ENCODE measurements around the gene EGLN2. TPM values are rescaled to one million over a fixed set of nuclear protein-coding genes. Genes with fewer than 3 reads are reported as not detected.

The EGLN2 gene
- total RNA-seq, 3 donors from 2014 or later: 84.5 to 126 (median 93.2) TPM

DNA sequence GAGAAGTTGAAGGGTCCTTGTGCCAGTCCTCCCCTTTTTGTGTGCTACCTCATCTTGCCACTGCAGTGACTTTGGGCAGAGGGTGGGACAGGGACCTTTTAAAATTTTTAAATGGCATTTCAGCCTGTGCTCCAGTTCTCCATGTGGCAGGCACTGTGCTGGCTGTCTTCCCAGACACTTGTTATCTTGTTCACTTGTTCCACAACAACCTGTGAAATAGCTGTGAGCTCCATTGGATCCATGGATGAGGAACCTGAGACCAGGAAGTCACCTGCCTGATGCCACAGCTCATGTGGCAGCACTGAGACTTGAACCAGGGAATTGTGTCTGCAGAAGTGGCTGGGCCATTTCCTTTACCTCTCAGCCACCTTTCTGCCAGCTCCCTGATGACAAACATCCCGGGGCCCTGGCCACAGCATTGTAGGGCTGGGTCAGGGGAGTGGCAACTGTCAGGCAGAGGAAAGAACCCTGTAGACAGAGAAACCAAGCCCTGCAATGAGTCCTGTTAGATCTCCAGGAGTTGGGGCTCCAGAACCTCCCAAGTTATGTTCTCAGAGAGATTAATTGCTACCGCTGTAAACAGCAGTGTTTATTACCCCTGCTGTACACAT is 6.4 kb downstream of the EGLN2 start:
- TF ChIP-seq, protein P1, sequence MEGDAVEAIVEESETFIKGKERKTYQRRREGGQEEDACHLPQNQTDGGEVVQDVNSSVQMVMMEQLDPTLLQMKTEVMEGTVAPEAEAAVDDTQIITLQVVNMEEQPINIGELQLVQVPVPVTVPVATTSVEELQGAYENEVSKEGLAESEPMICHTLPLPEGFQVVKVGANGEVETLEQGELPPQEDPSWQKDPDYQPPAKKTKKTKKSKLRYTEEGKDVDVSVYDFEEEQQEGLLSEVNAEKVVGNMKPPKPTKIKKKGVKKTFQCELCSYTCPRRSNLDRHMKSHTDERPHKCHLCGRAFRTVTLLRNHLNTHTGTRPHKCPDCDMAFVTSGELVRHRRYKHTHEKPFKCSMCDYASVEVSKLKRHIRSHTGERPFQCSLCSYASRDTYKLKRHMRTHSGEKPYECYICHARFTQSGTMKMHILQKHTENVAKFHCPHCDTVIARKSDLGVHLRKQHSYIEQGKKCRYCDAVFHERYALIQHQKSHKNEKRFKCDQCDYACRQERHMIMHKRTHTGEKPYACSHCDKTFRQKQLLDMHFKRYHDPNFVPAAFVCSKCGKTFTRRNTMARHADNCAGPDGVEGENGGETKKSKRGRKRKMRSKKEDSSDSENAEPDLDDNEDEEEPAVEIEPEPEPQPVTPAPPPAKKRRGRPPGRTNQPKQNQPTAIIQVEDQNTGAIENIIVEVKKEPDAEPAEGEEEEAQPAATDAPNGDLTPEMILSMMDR (IDR thresholded peaks at IDR 0.05): no peak
- Histone ChIP-seq H3K4me1 (ENCODE audit: low read depth) (peaks cover 62% of the 10 kb centered on the region), H3K9me3 (no peaks in the 10 kb centered on the region), H3K36me3 (ENCODE audit: low read depth) (no peaks in the 10 kb centered on the region), H3K4me3 (no peak overlapping the region)
- DNase-seq (peak in 2 of 3 donors; percentile 54 to 67), ATAC-seq (peak; percentile 18)
- intact Hi-C loops (cut with DNase I, micrococcal nuclease): no loop called here

DNA sequence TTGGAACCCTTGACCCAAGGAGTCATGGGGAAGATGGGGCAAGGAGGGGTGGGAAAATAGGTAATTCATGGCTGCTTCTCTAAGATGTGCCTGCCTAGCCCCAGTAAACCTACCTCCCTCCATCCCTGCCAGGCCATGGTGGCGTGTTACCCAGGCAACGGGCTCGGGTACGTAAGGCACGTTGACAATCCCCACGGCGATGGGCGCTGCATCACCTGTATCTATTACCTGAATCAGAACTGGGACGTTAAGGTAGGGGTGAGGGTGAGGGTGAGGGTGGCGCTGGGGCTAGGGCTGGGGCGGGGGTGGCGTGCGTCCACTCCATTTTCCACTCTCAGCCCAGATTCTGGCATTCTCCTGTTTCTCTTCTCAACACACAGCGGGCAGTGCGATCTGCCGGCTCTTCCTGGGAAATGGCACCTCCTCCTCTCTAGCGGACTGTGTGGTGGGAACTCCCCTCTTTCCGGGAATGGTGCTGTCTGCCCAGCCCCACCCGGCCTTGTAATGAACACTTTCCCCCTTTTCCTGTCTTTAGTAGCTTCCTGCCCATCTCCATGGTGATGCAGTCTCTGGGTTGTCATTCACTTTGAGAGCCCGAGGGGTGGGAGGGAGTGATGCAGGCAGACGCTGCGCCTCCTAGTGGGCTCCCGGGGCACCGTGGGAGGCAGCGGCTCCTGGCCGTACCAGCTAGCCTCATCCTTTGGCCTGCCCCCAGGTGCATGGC is 7.6 kb downstream of the EGLN2 start:
- intact Hi-C loops (cut with DNase I, micrococcal nuclease): no loop called here
- ATAC-seq: peak; percentile 21
- Histone ChIP-seq H3K9me3 (no peaks in the 10 kb centered on the region), H3K4me3 (no peak overlapping the region), H3K4me1 (ENCODE audit: low read depth) (peaks cover 52% of the 10 kb centered on the region), H3K36me3 (ENCODE audit: low read depth) (no peaks in the 10 kb centered on the region)
- TF ChIP-seq, protein P1 (IDR thresholded peaks at IDR 0.05): peak; percentile 56
- peak; percentile 71 to 79 (median 79) for DNase-seq

DNA sequence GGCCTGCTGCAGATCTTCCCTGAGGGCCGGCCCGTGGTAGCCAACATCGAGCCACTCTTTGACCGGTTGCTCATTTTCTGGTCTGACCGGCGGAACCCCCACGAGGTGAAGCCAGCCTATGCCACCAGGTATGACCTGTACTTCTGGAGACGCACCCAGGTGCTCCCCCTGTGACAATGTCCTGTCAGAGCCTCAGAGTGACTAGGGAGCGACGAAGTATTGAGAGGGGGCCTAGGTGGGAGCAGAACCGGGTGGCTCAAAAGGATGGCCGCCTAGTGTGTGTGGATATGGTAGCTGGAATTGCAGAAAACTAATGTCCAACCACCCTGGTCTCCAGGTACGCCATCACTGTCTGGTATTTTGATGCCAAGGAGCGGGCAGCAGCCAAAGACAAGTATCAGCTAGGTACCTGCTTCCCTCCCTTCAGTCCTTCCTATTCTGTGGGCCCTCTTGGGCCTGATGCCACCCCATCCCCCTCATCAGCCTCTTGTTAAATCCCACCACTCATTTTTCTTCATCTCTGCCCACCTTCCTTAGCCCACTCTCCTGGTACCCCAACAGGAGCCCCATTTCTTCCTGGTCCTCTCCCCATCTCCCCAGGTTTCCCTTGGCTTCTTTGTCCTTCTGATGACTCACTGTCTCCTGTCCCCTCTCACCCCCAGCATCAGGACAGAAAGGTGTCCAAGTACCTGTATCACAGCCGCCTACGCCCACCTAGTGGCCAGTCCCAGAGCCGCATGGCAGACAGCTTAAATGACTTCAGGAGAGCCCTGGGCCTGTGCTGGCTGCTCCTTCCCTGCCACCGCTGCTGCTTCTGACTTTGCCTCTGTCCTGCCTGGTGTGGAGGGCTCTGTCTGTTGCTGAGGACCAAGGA is 8.4 kb downstream of the EGLN2 start:
- Histone ChIP-seq H3K4me3 (no peak overlapping the region), H3K4me1 (ENCODE audit: low read depth) (peaks cover 44% of the 10 kb centered on the region), H3K9me3 (no peaks in the 10 kb centered on the region), H3K36me3 (ENCODE audit: low read depth) (no peaks in the 10 kb centered on the region)
- intact Hi-C loops (cut with DNase I, micrococcal nuclease): no loop called here
- ATAC-seq (no peak), DNase-seq (peak in 2 of 3 donors; percentile 51 to 56)
- TF ChIP-seq, protein P1 (IDR thresholded peaks at IDR 0.05): no peak

DNA sequence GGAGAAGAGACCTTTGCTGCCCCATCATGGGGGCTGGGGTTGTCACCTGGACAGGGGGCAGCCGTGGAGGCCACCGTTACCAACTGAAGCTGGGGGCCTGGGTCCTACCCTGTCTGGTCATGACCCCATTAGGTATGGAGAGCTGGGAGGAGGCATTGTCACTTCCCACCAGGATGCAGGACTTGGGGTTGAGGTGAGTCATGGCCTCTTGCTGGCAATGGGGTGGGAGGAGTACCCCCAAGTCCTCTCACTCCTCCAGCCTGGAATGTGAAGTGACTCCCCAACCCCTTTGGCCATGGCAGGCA is 9.0 kb downstream of the EGLN2 start:
- intact Hi-C loops (cut with DNase I, micrococcal nuclease): no loop called here
- Histone ChIP-seq H3K4me1 (ENCODE audit: low read depth) (peaks cover 39% of the 10 kb centered on the region), H3K36me3 (ENCODE audit: low read depth) (no peaks in the 10 kb centered on the region)

DNA sequence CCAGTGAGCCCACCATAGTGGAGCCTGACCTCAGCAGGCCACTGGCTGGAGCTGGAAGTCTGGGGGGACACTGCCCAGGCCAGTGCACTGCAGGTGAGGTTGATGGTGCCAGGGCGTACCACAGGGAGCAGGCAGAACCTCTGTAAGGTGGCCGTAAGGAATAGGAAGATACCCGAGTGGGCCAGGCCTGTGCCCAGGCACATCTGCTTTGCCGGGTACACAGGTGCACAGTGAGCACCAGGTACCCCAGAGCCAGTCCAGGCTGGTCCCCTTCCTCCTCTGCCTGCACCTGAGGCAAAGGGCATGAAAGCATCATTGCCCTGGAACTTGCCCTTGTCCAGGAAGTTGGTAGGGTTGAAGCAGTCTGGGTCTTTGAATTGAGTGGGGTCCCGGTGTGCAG is 9.5 kb downstream of the EGLN2 start:
- no peaks in the 10 kb centered on the region for H3K9me3 ChIP-seq
- no peak for DNase-seq
- ATAC-seq: no peak
- TF ChIP-seq, protein P1 (IDR thresholded peaks at IDR 0.05): no peak
- H3K4me1 ChIP-seq (ENCODE audit: low read depth): peaks cover 33% of the 10 kb centered on the region
- H3K36me3 ChIP-seq (ENCODE audit: low read depth): no peaks in the 10 kb centered on the region
- intact Hi-C loops (cut with DNase I, micrococcal nuclease): no loop called here
- H3K4me3 ChIP-seq: no peak overlapping the region

More for the DNA sequence above, 9.0 kb downstream of the EGLN2 start:
- TF ChIP-seq, protein P1 (IDR thresholded peaks at IDR 0.05): no peak
- ATAC-seq (no peak), DNase-seq (no peak)
- Histone ChIP-seq H3K4me3 (no peak overlapping the region), H3K9me3 (no peaks in the 10 kb centered on the region)

Measured in mucosa of descending colon (tissue), 3 donors.